Caco-2 (cell line): ENCODE data around the gene MRGPRE. TPM values are rescaled to one million over a fixed set of nuclear protein-coding genes. Genes with fewer than 3 reads are reported as not detected.

ENCODE experiments used
- BruUV-seq: library from RNA; stranded (reverse); fragments of 400-500 nt; replicated peaks from 2 replicates; lab custom pipeline; 2021; lab: Mats Ljungman, UMichigan
- CTCF ChIA-PET: fragments of 300-600 bp; sonication (Branson Sonifier 250); formaldehyde crosslinking; loops from one replicate; lab custom pipeline; 2022; ENCODE audit warnings: antibody characterized with exemption; lab: Charles Lee
- POLR2A ChIA-PET: fragments of 300-600 bp; sonication (Branson Sonifier 250); formaldehyde crosslinking; loops from one replicate; lab custom pipeline; 2022; ENCODE audit warnings: antibody characterized with exemption; lab: Charles Lee
- DNase-seq, 2 experiments: peaks; one replicate each; pipeline versions ENCODE4 v3.0.0 to v3.0.0-alpha.2; 2020 to 2022
- H3K27me3 ChIP-seq: replicated peaks from 2 replicates; pipeline ENCODE4 v1.6.0; 2011; ENCODE audit warnings: low read length; ENCODE audit not compliant: control insufficient read depth, insufficient read depth
- H3K36me3 ChIP-seq: 2 replicates; pipeline ENCODE4 v1.5.1; 2011; ENCODE audit warnings: low read length; ENCODE audit not compliant: control insufficient read depth, insufficient read depth
- H3K4me1 ChIP-seq: fragments of 250-450 bp; sonication (Bioruptor Pico); 2 replicates; pipeline ENCODE4 v1.5.1; 2020; ENCODE audit warnings: mild to moderate bottlenecking
- H3K4me3 ChIP-seq: 2 replicates; pipeline ENCODE4 v1.5.1; 2011; ENCODE audit warnings: low read depth, mild to moderate bottlenecking, control low read depth, low read length
- H3K9me3 ChIP-seq: fragments of 250-450 bp; sonication (Bioruptor Pico); 2 replicates; pipeline ENCODE4 v1.5.1; 2020; ENCODE audit warnings: mild to moderate bottlenecking, moderate library complexity
- H3K27ac Mint-ChIP-seq: one replicate; pipeline ENCODE4 v1.8.0; 2022; ENCODE audit warnings: mixed read lengths; ENCODE audit not compliant: unreplicated experiment
- H3K27me3 Mint-ChIP-seq: one replicate; pipeline ENCODE4 v1.8.0; 2022; ENCODE audit warnings: mixed read lengths; ENCODE audit not compliant: insufficient read depth, unreplicated experiment
- H3K36me3 Mint-ChIP-seq: one replicate; pipeline ENCODE4 v1.8.0; 2022; ENCODE audit warnings: mild to moderate bottlenecking, mixed read lengths; ENCODE audit not compliant: insufficient read depth, unreplicated experiment
- H3K4me1 Mint-ChIP-seq: one replicate; pipeline ENCODE4 v1.8.0; 2022; ENCODE audit warnings: low read depth, mixed read lengths; ENCODE audit not compliant: unreplicated experiment
- H3K4me3 Mint-ChIP-seq: one replicate; pipeline ENCODE4 v1.8.0; 2022; ENCODE audit warnings: mild to moderate bottlenecking, moderate library complexity, mixed read lengths; ENCODE audit not compliant: unreplicated experiment
- H3K9me3 Mint-ChIP-seq: one replicate; pipeline ENCODE4 v1.8.0; 2022; ENCODE audit warnings: mixed read lengths; ENCODE audit not compliant: unreplicated experiment
- intact Hi-C: fragments of 100-400 bp; cut with micrococcal nuclease; formaldehyde crosslinking; loops from one replicate; pipeline ENCODE4 v1.10.0; 2022; ENCODE audit not compliant: unreplicated experiment
- total RNA-seq: library from RNA; stranded (reverse); gene quantifications from 2 replicates; pipeline ENCODE4 v1.2.3, GENCODE V29; 2022
- TF ChIP-seq, protein P1 (sequence below), 2 experiments: fragments of 200-600 bp in 1 of 2; IDR thresholded peaks; 1 replicate in 1 of 2; 2 replicates in 1 of 2; pipeline versions ENCODE4 v1.5.1 to v1.8.0; 2011 to 2022; ENCODE audit warnings: antibody characterized with exemption in 1 of 2, control low read depth in 1 of 2, inconsistent platforms in 1 of 2, low read depth in 1 of 2, low read length in 1 of 2, mild to moderate bottlenecking in 1 of 2, moderate library complexity in 1 of 2; ENCODE audit not compliant: insufficient read depth in 1 of 2, severe bottlenecking in 1 of 2, unreplicated experiment in 1 of 2

The MRGPRE gene
- total RNA-seq, 1 experiment from 2014 or later: not detected

DNA sequence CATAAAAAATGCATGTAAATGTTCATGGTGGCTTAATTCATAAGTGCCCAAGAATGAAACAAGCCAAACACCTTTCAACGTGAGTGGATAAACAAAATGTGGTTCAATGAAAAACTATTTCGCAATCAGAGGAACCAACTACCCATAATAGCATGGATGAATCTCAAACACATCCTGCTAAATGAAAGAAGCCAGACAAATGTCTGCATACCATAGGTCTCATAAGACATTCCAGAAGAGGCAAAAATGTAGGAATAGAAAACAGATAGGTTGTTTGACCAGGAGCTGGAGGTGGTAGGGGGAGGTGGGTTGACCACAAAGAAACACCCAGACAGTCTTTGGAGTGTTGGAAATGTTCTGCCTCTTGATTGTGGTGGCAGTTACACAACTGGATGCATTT, 53.9 kb downstream of the MRGPRE start:
- no peaks in the 10 kb centered on the region for H3K4me1 Mint-ChIP-seq

DNA sequence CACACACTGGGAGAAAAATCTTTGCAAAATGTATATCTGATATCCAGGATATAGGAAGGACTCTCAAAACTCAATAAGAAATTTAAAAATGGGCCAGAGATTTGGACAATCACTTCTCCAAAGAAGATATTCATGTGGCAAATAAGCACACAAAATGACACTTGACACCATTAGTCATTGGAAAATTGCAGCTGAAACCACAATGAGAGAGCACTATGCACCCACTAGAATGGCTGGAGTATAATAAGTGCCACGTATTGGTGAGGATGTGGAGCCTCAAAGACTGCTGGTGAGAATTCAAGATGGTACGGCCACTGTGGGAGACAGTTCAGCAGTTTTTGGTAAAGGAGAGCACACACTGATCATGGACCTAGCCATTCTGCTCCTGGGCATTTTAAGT, 54.3 kb downstream of the MRGPRE start:
- Mint-ChIP-seq H3K4me3 (no peak overlapping the region), H3K9me3 (peaks cover 20% of the 10 kb centered on the region), H3K27ac (no peak overlapping the region), H3K27me3 (no peaks in the 10 kb centered on the region), H3K36me3 (no peaks in the 10 kb centered on the region), H3K4me1 (no peaks in the 10 kb centered on the region)
- no peak overlapping the region for H3K4me3 ChIP-seq
- no peaks in the 10 kb centered on the region for H3K36me3 ChIP-seq
- DNase-seq: no peak
- ChIA-PET POLR2A (no interaction called here), CTCF (no interaction called here)
- no peaks in the 10 kb centered on the region; the same call in 1 of the 2 replicates for H3K27me3 ChIP-seq
- H3K9me3 ChIP-seq: peaks cover 18% of the 10 kb centered on the region
- TF ChIP-seq, protein P1, sequence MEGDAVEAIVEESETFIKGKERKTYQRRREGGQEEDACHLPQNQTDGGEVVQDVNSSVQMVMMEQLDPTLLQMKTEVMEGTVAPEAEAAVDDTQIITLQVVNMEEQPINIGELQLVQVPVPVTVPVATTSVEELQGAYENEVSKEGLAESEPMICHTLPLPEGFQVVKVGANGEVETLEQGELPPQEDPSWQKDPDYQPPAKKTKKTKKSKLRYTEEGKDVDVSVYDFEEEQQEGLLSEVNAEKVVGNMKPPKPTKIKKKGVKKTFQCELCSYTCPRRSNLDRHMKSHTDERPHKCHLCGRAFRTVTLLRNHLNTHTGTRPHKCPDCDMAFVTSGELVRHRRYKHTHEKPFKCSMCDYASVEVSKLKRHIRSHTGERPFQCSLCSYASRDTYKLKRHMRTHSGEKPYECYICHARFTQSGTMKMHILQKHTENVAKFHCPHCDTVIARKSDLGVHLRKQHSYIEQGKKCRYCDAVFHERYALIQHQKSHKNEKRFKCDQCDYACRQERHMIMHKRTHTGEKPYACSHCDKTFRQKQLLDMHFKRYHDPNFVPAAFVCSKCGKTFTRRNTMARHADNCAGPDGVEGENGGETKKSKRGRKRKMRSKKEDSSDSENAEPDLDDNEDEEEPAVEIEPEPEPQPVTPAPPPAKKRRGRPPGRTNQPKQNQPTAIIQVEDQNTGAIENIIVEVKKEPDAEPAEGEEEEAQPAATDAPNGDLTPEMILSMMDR (IDR thresholded peaks at IDR 0.05; ENCODE audit: insufficient read depth in 1 of 2, low read depth in 1 of 2, low read length in 1 of 2, severe bottlenecking in 1 of 2, unreplicated experiment in 1 of 2): no peak
- no TSS peak for BruUV-seq
- no peaks in the 10 kb centered on the region for H3K4me1 ChIP-seq
- intact Hi-C loops: no loop called here

More for the DNA sequence above, 53.9 kb downstream of the MRGPRE start:
- Mint-ChIP-seq H3K9me3 (peaks cover 20% of the 10 kb centered on the region), H3K4me3 (no peak overlapping the region), H3K36me3 (no peaks in the 10 kb centered on the region), H3K27ac (no peak overlapping the region), H3K27me3 (no peaks in the 10 kb centered on the region)
- intact Hi-C loops: no loop called here
- no peak for DNase-seq
- no TSS peak for BruUV-seq
- ChIA-PET CTCF (no interaction called here), POLR2A (no interaction called here)
- H3K4me1 ChIP-seq: no peaks in the 10 kb centered on the region
- H3K36me3 ChIP-seq: no peaks in the 10 kb centered on the region
- peaks cover 18% of the 10 kb centered on the region for H3K9me3 ChIP-seq
- TF ChIP-seq, protein P1 (IDR thresholded peaks at IDR 0.05; ENCODE audit: insufficient read depth in 1 of 2, low read depth in 1 of 2, low read length in 1 of 2, severe bottlenecking in 1 of 2, unreplicated experiment in 1 of 2): no peak
- no peak overlapping the region for H3K4me3 ChIP-seq
- no peaks in the 10 kb centered on the region; the same call in 1 of the 2 replicates for H3K27me3 ChIP-seq

Other genes with a start within 250 kb of the MRGPRE start
- 210 and 215 TPM in 2 replicates for gene NAP1L4, start 240.1 kb downstream of the MRGPRE start, total RNA-seq
- 117 and 121 TPM in 2 replicates for gene CARS1, start 175.0 kb downstream of the MRGPRE start, total RNA-seq
- gene OSBPL5, start 67.1 kb downstream of the MRGPRE start, total RNA-seq: 4.9 and 5.5 TPM in 2 replicates
- gene MRGPRG, start 13.6 kb downstream of the MRGPRE start, total RNA-seq: not detected in 2 replicates
- 51.2 and 57.5 TPM in 2 replicates for gene ZNF195, start 146.7 kb upstream of the MRGPRE start, total RNA-seq